SIG-M5 treated with dmso at 0.1 percent for 504 hours (cell line): ENCODE data around the gene CLEC12A.
"Not testable (repeated sequence)": the region's sequence is repeated elsewhere in the genome, so short reads cannot be mapped to it uniquely, and the experiment has no call there.

Experiments
- DNase-seq: peaks from one replicate; lab custom pipeline; 2025; ENCODE audit not compliant: unreplicated experiment; lab: John Stamatoyannopoulos, UW

CLEC12A gene

GRCh38 chr12:9961901-9962300 is 9.3 kb upstream of the CLEC12A start:
- no peak for DNase-seq

GRCh38 chr12:9969673-9970072 is 1.5 kb upstream of the CLEC12A start:
- DNase-seq, result peak; percentile 23

DNA sequence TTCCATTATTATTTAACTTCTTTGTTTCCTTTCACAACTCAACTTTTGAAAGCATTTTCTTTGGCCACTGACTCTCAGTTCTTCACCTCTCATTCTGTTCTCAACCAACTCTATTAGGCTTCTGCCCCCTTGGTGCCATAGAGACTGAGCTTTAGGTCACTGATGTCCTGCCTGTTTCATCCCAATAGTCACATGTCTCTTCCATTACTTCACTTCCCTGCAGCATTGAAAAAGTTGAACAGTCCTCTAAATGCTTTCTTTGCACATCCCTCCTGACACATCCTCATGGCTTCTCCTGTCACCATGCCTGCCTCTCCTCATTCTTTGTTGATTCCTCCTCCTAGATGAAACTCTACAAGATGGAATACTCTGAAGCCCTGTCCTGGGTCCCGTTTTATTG is 2.7 kb downstream of the CLEC12A start:
- no peak for DNase-seq

DNA sequence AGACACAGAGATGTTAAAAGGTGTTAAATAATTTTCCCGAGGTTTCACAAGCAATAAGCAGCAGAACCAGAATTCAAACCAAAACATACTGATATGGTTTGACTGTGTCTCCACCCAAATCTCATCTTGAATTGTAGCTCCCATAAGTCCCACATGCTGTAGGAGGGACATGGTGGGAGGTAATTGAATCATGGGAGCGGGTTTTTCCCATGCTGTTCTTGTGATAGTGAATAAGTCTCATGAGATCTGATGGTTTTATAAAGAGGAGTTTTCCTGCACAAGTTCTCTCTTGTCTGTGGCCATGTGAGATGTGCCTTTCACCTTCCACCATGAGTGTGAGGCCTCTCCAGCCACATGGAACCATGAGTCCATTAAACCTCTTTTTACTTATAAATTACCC is 3.5 kb downstream of the CLEC12A start:
- DNase-seq, result not testable (repeated sequence)

GRCh38 chr12:9975614-9976013 is 4.4 kb downstream of the CLEC12A start:
- no peak for DNase-seq

DNA sequence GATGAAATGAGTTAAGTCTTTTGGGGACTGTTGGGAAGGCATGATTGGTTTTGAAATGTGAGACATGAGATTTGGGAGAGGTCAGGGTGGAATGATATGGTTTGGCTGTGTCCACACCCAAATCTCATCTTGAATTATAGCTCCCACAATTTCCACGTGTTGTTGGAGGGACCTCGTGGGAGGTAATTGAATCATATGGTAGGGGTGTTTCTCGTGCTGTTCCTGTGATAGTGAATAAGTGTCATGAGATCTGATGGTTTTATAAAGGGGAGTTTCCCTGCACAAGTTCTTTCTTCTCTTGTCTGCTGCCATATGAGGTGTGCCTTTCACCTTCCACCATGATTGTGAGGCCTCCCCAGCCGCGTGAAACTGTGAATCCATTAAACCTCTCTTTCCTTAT is 5.4 kb downstream of the CLEC12A start:
- not testable (repeated sequence) for DNase-seq

- no peak for DNase-seq
Observed at GRCh38 chr12:9977916-9978315, 6.7 kb downstream of the CLEC12A start.

DNA sequence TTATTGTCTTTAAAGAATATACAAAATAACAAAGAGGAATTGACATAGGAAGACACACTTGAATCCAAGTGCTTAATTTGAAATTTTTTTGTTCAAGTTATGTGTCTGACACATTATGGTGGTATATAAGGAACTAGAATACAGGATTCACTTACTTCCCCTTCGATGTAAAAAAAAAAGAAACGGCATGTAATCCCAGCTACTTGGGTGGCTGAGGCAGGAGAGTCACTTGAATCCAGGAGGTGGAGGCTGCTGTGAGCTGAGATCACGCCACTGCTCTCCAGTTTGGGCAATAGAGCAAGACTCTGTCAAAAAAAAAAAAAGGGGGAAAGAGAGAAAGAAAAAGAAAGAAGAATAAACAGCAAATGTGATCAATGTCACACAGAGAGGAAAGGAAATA is 8.9 kb downstream of the CLEC12A start:
- no peak for DNase-seq

GRCh38 chr12:9991876-9992275 is 20.7 kb downstream of the CLEC12A start:
- peak; percentile 32 for DNase-seq

- peak; percentile 45 for DNase-seq
Observed at GRCh38 chr12:9992296-9992695, 21.1 kb downstream of the CLEC12A start.

DNA sequence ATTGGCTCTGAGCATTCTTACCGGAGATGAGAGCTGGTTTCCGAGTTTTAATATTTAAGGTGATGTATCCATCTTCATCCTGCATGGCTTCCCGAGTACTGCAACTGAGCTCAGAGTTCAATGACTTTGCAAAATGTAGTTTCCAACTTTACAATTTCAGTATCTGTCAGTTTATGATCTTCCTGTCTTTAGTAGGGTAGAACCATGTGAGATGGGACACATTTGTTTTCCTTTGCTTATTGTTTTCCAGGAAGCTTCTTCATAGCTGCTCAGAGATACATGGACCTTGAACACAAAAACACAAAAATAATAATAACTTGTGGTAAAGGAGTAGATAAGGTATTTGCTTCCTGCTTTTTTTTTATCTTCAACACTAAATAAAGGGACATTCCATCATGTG is 27.8 kb downstream of the CLEC12A start, which contains the start of gene CLEC1B:
CLEC1B (minus strand) TSS at position 106 of the 400 bp plus-strand sequence; CDS start at position 85, 21 bp downstream.
- DNase-seq, result no peak

DNA sequence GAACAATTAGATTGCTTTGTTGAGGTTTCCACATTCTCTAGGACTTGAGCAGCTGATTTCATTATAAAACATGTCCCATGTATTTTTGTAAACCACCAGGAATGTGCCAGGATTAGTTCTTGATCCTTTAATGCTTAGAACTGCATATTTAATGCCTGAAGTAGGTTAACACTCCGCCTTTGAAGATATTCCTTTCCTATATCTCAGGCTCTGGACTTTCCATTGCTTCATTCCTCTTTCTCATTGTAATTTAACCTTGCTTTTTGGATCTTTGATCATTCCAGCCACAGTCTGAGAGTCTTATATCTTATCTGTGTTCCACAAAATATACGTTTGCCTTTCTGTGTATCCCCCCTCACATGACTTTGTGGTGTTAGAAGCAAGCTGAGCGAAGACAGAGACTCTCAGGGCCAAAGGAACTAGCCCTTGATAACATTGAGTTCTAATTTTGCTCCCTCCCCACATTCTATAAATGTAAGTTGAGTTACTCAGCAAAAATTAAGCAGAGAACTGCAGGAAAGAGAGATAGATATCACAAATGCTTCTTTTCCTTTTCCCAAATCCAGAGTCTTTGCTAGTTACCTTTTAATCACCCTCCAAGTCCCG is 30.1 kb downstream of the CLEC12A start:
- DNase-seq, result no peak

GRCh38 chr12:10012630-10013330 is 41.6 kb downstream of the CLEC12A start:
- DNase-seq, result no peak

GRCh38 chr12:10015450-10015849 is 44.2 kb downstream of the CLEC12A start:
- no peak for DNase-seq

GRCh38 chr12:10016881-10017280 is 45.7 kb downstream of the CLEC12A start:
- DNase-seq, result no peak

DNA sequence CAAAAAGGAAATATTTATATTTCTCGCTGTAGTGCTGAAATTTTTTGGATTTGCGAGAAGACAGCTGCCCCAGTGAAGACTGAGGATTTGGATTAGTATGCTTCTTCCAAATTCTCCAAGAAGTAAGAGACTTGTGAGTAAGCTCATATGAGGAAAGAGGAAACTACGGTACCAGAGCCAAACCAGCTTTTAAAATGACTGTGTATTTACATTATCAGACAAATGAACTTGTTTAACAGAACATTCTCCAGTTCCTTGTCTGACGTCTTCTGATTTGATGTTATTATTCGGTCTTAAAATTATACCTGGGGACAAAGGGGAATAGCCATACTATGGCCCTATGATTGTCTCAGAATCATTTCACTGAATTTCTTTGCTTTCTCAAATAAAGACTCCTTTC is 47.2 kb downstream of the CLEC12A start:
- DNase-seq, result peak; percentile 21

- DNase-seq, result no peak
Observed at GRCh38 chr12:10021342-10021741, 50.1 kb downstream of the CLEC12A start.

DNA sequence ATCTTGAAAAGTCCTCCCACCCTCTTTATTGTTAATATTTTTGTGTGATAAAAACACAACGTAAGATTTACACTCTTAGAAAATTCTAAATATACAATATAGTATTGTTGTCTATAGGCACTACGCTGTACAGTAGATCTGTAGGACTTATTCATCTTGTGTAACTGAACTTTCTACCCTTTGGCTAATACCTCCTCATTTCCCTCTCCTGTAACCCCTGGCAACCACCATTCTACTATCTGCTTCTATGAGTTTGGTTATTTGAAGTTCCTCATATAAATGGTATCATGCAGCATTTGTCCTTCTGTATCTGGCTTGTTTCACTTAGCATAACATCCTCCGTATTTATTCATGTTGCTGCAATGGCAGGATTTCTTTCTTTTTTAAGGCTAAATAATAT is 54.0 kb downstream of the CLEC12A start:
- DNase-seq, result peak; percentile 38

GRCh38 chr12:10026666-10027065 is 55.5 kb downstream of the CLEC12A start:
- not testable (repeated sequence) for DNase-seq

- peak; percentile 80 for DNase-seq
Observed at GRCh38 chr12:10027311-10027710, 56.1 kb downstream of the CLEC12A start.

- DNase-seq, result peak; percentile 98
Observed at GRCh38 chr12:10027721-10028120, 56.5 kb downstream of the CLEC12A start.

DNA sequence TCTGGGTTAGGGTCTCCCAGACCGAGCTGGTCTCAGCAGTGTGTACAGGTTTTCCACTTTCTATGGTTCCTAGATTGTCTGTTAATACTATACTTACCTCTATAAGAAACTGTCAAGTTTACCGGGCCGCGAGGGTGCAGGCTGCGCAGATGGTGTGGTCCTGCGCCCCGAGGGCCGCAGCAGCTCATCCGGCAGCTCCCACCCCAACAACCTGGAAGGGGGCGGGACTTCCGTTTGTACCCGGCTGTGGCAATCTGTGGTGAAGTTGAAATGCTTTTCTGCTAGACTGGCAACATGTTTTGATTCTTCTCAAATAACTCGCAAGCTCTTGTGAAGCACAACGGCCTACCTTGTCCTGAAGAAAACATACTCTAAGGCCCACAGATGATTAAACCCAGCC is 59.2 kb downstream of the CLEC12A start, which contains the start of gene CLEC9A:
CLEC9A (plus strand) TSS at position 237 of the 400 bp plus-strand sequence. CDS start 22,006 bp downstream, outside the sequence.
- DNase-seq, result no peak
